H9 (cell line): ENCODE results near the gene PLA1A. TPM values are rescaled to one million over a fixed set of nuclear protein-coding genes. Genes with fewer than 3 reads are reported as not detected.
A peak's percentile ranks its signal among the peaks of the same experiment; 100 is the strongest.

Experiments used
- DNase-seq: peaks from one replicate; pipeline ENCODE4 v3.0.0-alpha.2; 2017
- H2AFZ ChIP-seq: one replicate; pipeline ENCODE4 v1.6.1; 2013; ENCODE audit warnings: mild to moderate bottlenecking, low read length, control low read depth, moderate library complexity
- H2AK5ac ChIP-seq: 2 replicates; pipeline ENCODE4 v1.6.1; 2013; ENCODE audit warnings: low read length, control low read depth, mixed read lengths; ENCODE audit not compliant: insufficient read length
- H2BK120ac ChIP-seq: one replicate; pipeline ENCODE4 v1.6.1; 2013; ENCODE audit warnings: low read depth, mild to moderate bottlenecking, low read length, control low read depth, inconsistent platforms; ENCODE audit not compliant: poor library complexity, severe bottlenecking
- H2BK12ac ChIP-seq: 2 replicates; pipeline ENCODE4 v1.6.1; 2013; ENCODE audit warnings: low read length, control low read depth, mixed read lengths, low read depth; ENCODE audit not compliant: insufficient read length
- H2BK15ac ChIP-seq: 2 replicates; pipeline ENCODE4 v1.6.1; 2013; ENCODE audit warnings: low read depth, low read length, control low read depth
- H2BK20ac ChIP-seq: one replicate; pipeline ENCODE4 v1.6.1; 2013; ENCODE audit warnings: low read depth, mild to moderate bottlenecking, low read length, control low read depth, inconsistent platforms; ENCODE audit not compliant: poor library complexity, severe bottlenecking
- H2BK5ac ChIP-seq: 2 replicates; pipeline ENCODE4 v1.6.1; 2013; ENCODE audit warnings: low read length, control low read depth, mixed read lengths; ENCODE audit not compliant: insufficient read length
- H3K14ac ChIP-seq: 2 replicates; pipeline ENCODE4 v1.6.1; 2013; ENCODE audit warnings: low read length, control low read depth; ENCODE audit not compliant: insufficient read depth
- H3K18ac ChIP-seq: 2 replicates; pipeline ENCODE4 v1.6.1; 2013; ENCODE audit warnings: low read depth, mild to moderate bottlenecking, mixed read lengths, low read length, control low read depth; ENCODE audit not compliant: insufficient read length
- H3K23ac ChIP-seq: 2 replicates; pipeline ENCODE4 v1.6.1; 2013; ENCODE audit warnings: low read length, control low read depth, mixed read lengths, low read depth; ENCODE audit not compliant: insufficient read length
- H3K23me2 ChIP-seq: 2 replicates; pipeline ENCODE4 v1.6.1; 2013; ENCODE audit warnings: low read depth, mild to moderate bottlenecking, mixed read lengths, low read length, control low read depth; ENCODE audit not compliant: insufficient read length, poor library complexity, severe bottlenecking
- H3K27ac ChIP-seq: 2 replicates; pipeline ENCODE4 v1.5.1; 2013; ENCODE audit warnings: low read length, control low read depth, mixed read lengths, low read depth; ENCODE audit not compliant: insufficient read length
- H3K27me3 ChIP-seq: 2 replicates; pipeline ENCODE4 v1.6.1; 2013; ENCODE audit warnings: low read length, control low read depth, inconsistent platforms; ENCODE audit not compliant: insufficient read depth
- H3K4ac ChIP-seq: 2 replicates; pipeline ENCODE4 v1.6.1; 2013; ENCODE audit warnings: low read depth, mild to moderate bottlenecking, control low read depth, inconsistent platforms, low read length, moderate library complexity
- H3K4me1 ChIP-seq: 2 replicates; pipeline ENCODE4 v1.6.1; 2013; ENCODE audit warnings: low read length, control low read depth, inconsistent platforms; ENCODE audit not compliant: insufficient read depth
- H3K4me2 ChIP-seq: 2 replicates; pipeline ENCODE4 v1.6.1; 2013; ENCODE audit warnings: low read length, control low read depth, mixed read lengths; ENCODE audit not compliant: insufficient read length, insufficient read depth
- H3K56ac ChIP-seq: 2 replicates; pipeline ENCODE4 v1.6.1; 2013; ENCODE audit warnings: low read depth, mild to moderate bottlenecking, mixed read lengths, low read length, control low read depth; ENCODE audit not compliant: insufficient read length
- H3K79me1 ChIP-seq: 2 replicates; pipeline ENCODE4 v1.6.1; 2013; ENCODE audit warnings: low read depth, mild to moderate bottlenecking, moderate library complexity, low read length, control low read depth, inconsistent platforms; ENCODE audit not compliant: insufficient read depth, poor library complexity, severe bottlenecking
- H3K79me2 ChIP-seq: 2 replicates; pipeline ENCODE4 v1.6.1; 2013; ENCODE audit warnings: low read length, control low read depth, inconsistent platforms; ENCODE audit not compliant: insufficient read depth
- H3K9ac ChIP-seq: 2 replicates; pipeline ENCODE4 v1.6.1; 2013; ENCODE audit warnings: low read length, control low read depth, mixed read lengths; ENCODE audit not compliant: insufficient read length; ENCODE audit errors: extremely low read depth
- H3K9me3 ChIP-seq: one replicate; pipeline ENCODE4 v1.6.1; 2013; ENCODE audit warnings: low read depth, low read length, inconsistent platforms; ENCODE audit not compliant: control insufficient read depth
- H3T11ph ChIP-seq: one replicate; pipeline ENCODE4 v1.6.1; 2013; ENCODE audit warnings: mild to moderate bottlenecking, low read length, control low read depth, inconsistent platforms
- H4K20me1 ChIP-seq: one replicate; pipeline ENCODE4 v1.6.1; 2013; ENCODE audit not compliant: control insufficient read depth, insufficient read length, insufficient read depth
- H4K5ac ChIP-seq: 2 replicates; pipeline ENCODE4 v1.6.1; 2013; ENCODE audit warnings: low read depth, mild to moderate bottlenecking, mixed read lengths, low read length, control low read depth; ENCODE audit not compliant: insufficient read length
- H4K8ac ChIP-seq: replicated peaks from 2 replicates; pipeline ENCODE4 v1.6.1; 2013; ENCODE audit warnings: low read length, control low read depth, mixed read lengths, low read depth; ENCODE audit not compliant: insufficient read length
- H4K91ac ChIP-seq: 2 replicates; pipeline ENCODE4 v1.6.1; 2013; ENCODE audit warnings: low read depth, mild to moderate bottlenecking, moderate library complexity, mixed read lengths, low read length, control low read depth; ENCODE audit not compliant: insufficient read length
- H3K27ac Mint-ChIP-seq, 3 experiments: 2 replicates in 2 of 3; 3 replicates in 1 of 3; pipeline ENCODE4 v1.8.0; 2020 to 2021; ENCODE audit warnings: mixed read lengths in 3 of 3, mild to moderate bottlenecking in 1 of 3, moderate library complexity in 1 of 3
- H3K27me3 Mint-ChIP-seq: 2 replicates; pipeline ENCODE4 v1.8.0; 2021; ENCODE audit warnings: low read depth, mild to moderate bottlenecking, moderate library complexity, mixed read lengths
- H3K36me3 Mint-ChIP-seq, 3 experiments: 2 replicates in 2 of 3; 3 replicates in 1 of 3; pipeline ENCODE4 v1.8.0; 2020 to 2021; ENCODE audit warnings: low read depth in 3 of 3, mixed read lengths in 3 of 3; ENCODE audit not compliant: insufficient read depth in 1 of 3
- H3K4me1 Mint-ChIP-seq, 2 experiments: 2 replicates each; pipeline ENCODE4 v1.8.0; 2020; ENCODE audit warnings: mixed read lengths in 2 of 2
- H3K4me3 Mint-ChIP-seq, 2 experiments: 2 replicates in 1 of 2; 3 replicates in 1 of 2; pipeline ENCODE4 v1.8.0; 2020 to 2021; ENCODE audit warnings: mild to moderate bottlenecking in 2 of 2, mixed read lengths in 2 of 2, moderate library complexity in 1 of 2
- H3K9me3 Mint-ChIP-seq, 2 experiments: 2 replicates in 1 of 2; 3 replicates in 1 of 2; pipeline ENCODE4 v1.8.0; 2020; ENCODE audit warnings: mild to moderate bottlenecking in 2 of 2, mixed read lengths in 2 of 2, moderate library complexity in 1 of 2
- CTCF ChIP-seq: fragments of 200-600 bp; sonication (generic); conservative IDR thresholded peaks from 3 replicates; pipeline ENCODE4 v1.8.0; 2021; ENCODE audit warnings: antibody characterized with exemption, mild to moderate bottlenecking
- WGBS: extraction: QIAGEN DNeasy Blood & Tissue Kit; methylation state at CpG from one replicate; pipeline ENCODE4 v1.1.7; 2013; ENCODE audit warnings: missing lambda C conversion rate, low lambda C conversion rate, mixed read lengths; ENCODE audit not compliant: insufficient read length; ENCODE audit errors: extremely low coverage; 5-methylcytosine and 5-hydroxymethylcytosine counted together
- total RNA-seq: library from RNA; stranded (reverse); gene quantifications from 2 replicates; pipeline ENCODE4 v1.2.1, GENCODE V29; 2021

The PLA1A gene
- total RNA-seq, 1 experiment from 2014 or later: not detected

DNA sequence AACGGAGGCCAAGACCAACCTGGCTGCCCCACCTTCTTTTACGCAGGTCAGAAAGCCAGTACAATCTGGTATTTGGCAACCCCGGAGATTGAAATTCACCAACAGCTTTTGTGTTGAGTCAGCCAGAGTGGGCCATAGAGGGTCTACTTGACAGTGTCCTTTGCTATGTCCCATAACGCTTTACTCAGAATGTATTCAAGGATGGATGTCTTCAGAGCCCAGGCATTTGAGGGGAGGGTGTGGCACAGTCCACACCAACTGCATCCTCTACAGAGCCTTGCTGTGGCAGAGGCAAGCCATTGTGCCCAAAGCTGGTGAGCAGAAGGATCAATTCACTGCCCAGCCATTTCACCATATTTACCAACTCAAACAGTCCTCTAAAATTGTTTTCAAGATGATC, 18.4 kb downstream of the PLA1A start:
- Histone ChIP-seq H4K8ac (no peak overlapping the region), H3K79me1 (no peaks in the 10 kb centered on the region), H3K4ac (no peak overlapping the region), H3K4me1 (no peaks in the 10 kb centered on the region), H4K20me1 (no peaks in the 10 kb centered on the region), H2AK5ac (no peak overlapping the region), H2BK12ac (no peak overlapping the region), H3K9ac (no peak overlapping the region), H3K27me3 (no peaks in the 10 kb centered on the region), H3K4me2 (no peak overlapping the region), H2BK5ac (no peak overlapping the region), H3K56ac (no peak overlapping the region), H3K27ac (no peak overlapping the region), H4K91ac (no peak overlapping the region), H3K14ac (peak overlapping the region; percentile 55; the same call in 1 of the 2 replicates), H4K5ac (no peak overlapping the region), H3K18ac (no peak overlapping the region), H2AFZ (no peak overlapping the region), H3K9me3 (no peaks in the 10 kb centered on the region), H2BK15ac (no peak overlapping the region), H3T11ph (no peak overlapping the region), H3K23me2 (no peaks in the 10 kb centered on the region), H2BK120ac (no peak overlapping the region), H3K23ac (no peak overlapping the region), H2BK20ac (no peak overlapping the region), H3K79me2 (no peaks in the 10 kb centered on the region)
- Mint-ChIP-seq H3K4me1 (no peaks in the 10 kb centered on the region), H3K36me3 (no peaks in the 10 kb centered on the region), H3K27me3 (no peaks in the 10 kb centered on the region; the same call in none of the 2 replicates), H3K27ac (no peak overlapping the region; a peak in 1 of 7 replicates), H3K9me3 (no peaks in the 10 kb centered on the region), H3K4me3 (no peak overlapping the region)
- TF ChIP-seq CTCF: no peak
- WGBS: no CpG with 5 or more reads among the region's 4 CpGs
- no peak for DNase-seq
